ENCODE results near the gene GTF2IRD1. TPM values are rescaled to one million over a fixed set of nuclear protein-coding genes. Genes with fewer than 3 reads are reported as not detected.

The GTF2IRD1 gene
- total and polyA plus RNA-seq, 9 of the 15 experiments (the other 6 are each of a cell fraction or from before 2014, with no cell fraction given) = 9.1 to 30.2 (median 14.0) TPM

- 0 out of 2 replicates have a peak, but pooled peaks have one; percentile 22 for TF ChIP-seq HNRNPL (IDR thresholded peaks at IDR 0.05; ENCODE audit: low read depth, low read length)
- TF ChIP-seq HOMEZ (CRISPR knock-in tag; IDR thresholded peaks at IDR 0.05) = no peak
- no peak for TF ChIP-seq KDM5B (IDR thresholded peaks at IDR 0.05; ENCODE audit: insufficient replicate concordance, low read depth, low read length)
- TF ChIP-seq NRF1 (conservative IDR thresholded peaks at IDR 0.05 in 1 of 2, IDR thresholded peaks at IDR 0.05 in 1 of 2) = peak; percentile 69
- peak; percentile 81 for TF ChIP-seq ESRRA (IDR thresholded peaks at IDR 0.05; ENCODE audit: borderline replicate concordance, low read depth)
- TF ChIP-seq YY1 (IDR thresholded peaks at IDR 0.05; ENCODE audit: borderline replicate concordance in 1 of 3, control insufficient read depth in 1 of 3, extremely low read depth in 1 of 3, insufficient read depth in 3 of 3, insufficient read length in 1 of 3, insufficient replicate concordance in 2 of 3, low read depth in 1 of 3, low read length in 2 of 3) = peak in 2 of 3 experiments; percentile 44 to 65
- no peak for TF ChIP-seq DNMT1 (IDR thresholded peaks at IDR 0.05)
- 0 out of 2 replicates have a peak, but pooled peaks have one; percentile 38 for TF ChIP-seq RREB1 (CRISPR knock-in tag; IDR thresholded peaks at IDR 0.05)
- TF ChIP-seq TGIF2 (CRISPR knock-in tag; IDR thresholded peaks at IDR 0.05) = no peak
- no peak for TF ChIP-seq BRCA1 (IDR thresholded peaks at IDR 0.05)
- no peak for TF ChIP-seq BRCA1 (CRISPR knock-in tag; IDR thresholded peaks at IDR 0.05)
- no peak for TF ChIP-seq ZSCAN29 (IDR thresholded peaks at IDR 0.05)
- TF ChIP-seq HNRNPUL1 (IDR thresholded peaks at IDR 0.05; ENCODE audit: low read length) = no peak
- TF ChIP-seq CLOCK (CRISPR knock-in tag; IDR thresholded peaks at IDR 0.05; ENCODE audit: borderline replicate concordance) = no peak
- peak; percentile 53 for TF ChIP-seq POLR2A (conservative IDR thresholded peaks at IDR 0.05)
- peak in 1 of 2 experiments; percentile 31; a peak in 1 of 4 replicates for TF ChIP-seq KDM4B (IDR thresholded peaks at IDR 0.05; ENCODE audit: borderline replicate concordance in 2 of 2, low read depth in 1 of 2)
Measured at GRCh38 chr7:74453322-74454011, at the start of gene GTF2IRD1 (continued).
